Upper lobe of left lung (tissue), 6 donors: ENCODE results near the gene MIPOL1. TPM values are rescaled to one million over a fixed set of nuclear protein-coding genes. Genes with fewer than 3 reads are reported as not detected.

Experiments used
- ATAC-seq, 2 donors: fragments of 200-7000 bp; cut with Tn5 transposase; one replicate each; pipeline ENCODE4 v1.9.1; 2022; ENCODE audit warnings: mild to moderate bottlenecking in 2 of 2, moderate library complexity in 2 of 2; ENCODE audit not compliant: low FRiP score in 2 of 2
- DNase-seq, 2 donors: peaks; one replicate each; pipeline ENCODE4 v3.0.0-alpha.2; 2019 to 2020
- H3K27ac ChIP-seq, 4 donors: fragments of 200-600 bp; sonication (generic); one replicate each; pipeline ENCODE4 v1.5.1; 2016 to 2019
- H3K27me3 ChIP-seq, 4 donors: fragments of 200-600 bp; sonication (generic); one replicate each; pipeline ENCODE4 v1.5.1; 2017 to 2019
- H3K36me3 ChIP-seq, 4 donors: fragments of 200-600 bp; sonication (generic); one replicate each; pipeline ENCODE4 v1.5.1; 2016 to 2019
- H3K4me1 ChIP-seq, 4 donors: fragments of 200-600 bp; sonication (generic); one replicate each; pipeline ENCODE4 v1.5.1; 2018 to 2019
- H3K4me3 ChIP-seq, 4 donors: fragments of 200-600 bp; sonication (generic); one replicate each; pipeline ENCODE4 v1.5.1; 2017 to 2019; ENCODE audit warnings: mild to moderate bottlenecking in 2 of 4, moderate library complexity in 1 of 4
- H3K9me3 ChIP-seq, 4 donors: fragments of 200-600 bp; sonication (generic); one replicate each; pipeline ENCODE4 v1.5.1; 2018 to 2019
- CTCF ChIP-seq, 6 experiments: fragments of 450-650 bp in 4 of 6; fragments of 200-600 bp in 2 of 6; sonication (generic) in 2 of 6; IDR thresholded peaks; one replicate each; pipeline ENCODE4 v1.5.1; 2016 to 2019; ENCODE audit warnings: antibody characterized with exemption in 6 of 6
- EP300 ChIP-seq, 4 donors: sonication (generic); formaldehyde crosslinking; IDR thresholded peaks; one replicate each; pipeline ENCODE4 v1.5.1; 2017; ENCODE audit warnings: antibody characterized with exemption in 4 of 4, control low read depth in 2 of 4
- POLR2A ChIP-seq, 4 donors: fragments of 450-650 bp; IDR thresholded peaks; one replicate each; pipeline ENCODE4 v1.5.1; 2016 to 2017; ENCODE audit warnings: antibody characterized with exemption in 4 of 4, mild to moderate bottlenecking in 2 of 4
- POLR2AphosphoS5 ChIP-seq, 2 donors: sonication (generic); formaldehyde crosslinking; IDR thresholded peaks; one replicate each; pipeline ENCODE4 v1.5.1; 2017; ENCODE audit warnings: antibody characterized with exemption in 2 of 2
- WGBS, 2 donors: methylation state at CpG; one replicate each; pipeline ENCODE4 v1.1.5; 2017 to 2018; 5-methylcytosine and 5-hydroxymethylcytosine counted together
- total RNA-seq, 6 donors: library from RNA; depleted of rRNA in 4 of 6; stranded (reverse); fragments of >200 nt in 4 of 6; gene quantifications; one replicate each; pipeline versions ENCODE4 v1.1.0 to v1.2.1, GENCODE V29; 2016 to 2021
- donor health status: DM: no; HTN: no; CAD: no; lungs with moderate emphysema.
- donor health status: DM: no; HTN: yes; CAD: no; lungs with severe emphysema.

MIPOL1 gene
- total RNA-seq, 6 donors from 2014 or later = 4.1 to 32.6 (median 8.4) TPM

- TF ChIP-seq CTCF (IDR thresholded peaks at IDR 0.05) (peak in 4 of 6 experiments; percentile 25 to 48 (median 40)), EP300 (IDR thresholded peaks at IDR 0.05) (no peak), POLR2A (IDR thresholded peaks at IDR 0.05) (no peak)
- peaks cover 5 to 63% (median 26%) of the 10 kb centered on the region in 4 donors for H3K27me3 ChIP-seq
- DNase-seq = peak; percentile 45 to 89
- H3K36me3 ChIP-seq = no peaks in the 10 kb centered on the region
- peak overlapping the region; percentile 71 to 92 (median 89) for H3K27ac ChIP-seq
- peak in 1 of 2 donors; percentile 12 for ATAC-seq
- WGBS, 2 donors = 6 to 7% methylated on average over 5 to 24 of the region's 45 CpGs
- no peaks in the 10 kb centered on the region for H3K9me3 ChIP-seq
- peak overlapping the region in 3 of 4 donors; percentile 47 to 62 (median 55) for H3K4me3 ChIP-seq
- peaks cover 16 to 42% (median 32%) of the 10 kb centered on the region in 4 donors for H3K4me1 ChIP-seq
Measured at GRCh38 chr14:37591311-37591940, 393.7 kb downstream of the MIPOL1 start.

GRCh38 chr14:37591941-37592481 lies 394.3 kb downstream of the MIPOL1 start:
- WGBS, 2 donors = 7% methylated on average over 27 of the region's 58 CpGs; no CpG with 5 or more reads in 1 of the 2 donors
- ATAC-seq = no peak
- no peaks in the 10 kb centered on the region for H3K9me3 ChIP-seq

GRCh38 chr14:37592482-37593408 lies 395.0 kb downstream of the MIPOL1 start:
- Histone ChIP-seq H3K4me1 (peaks cover 16 to 48% (median 33%) of the 10 kb centered on the region in 4 donors), H3K27me3 (peaks cover 2 to 61% (median 31%) of the 10 kb centered on the region in 4 donors), H3K36me3 (no peaks in the 10 kb centered on the region), H3K4me3 (peak overlapping the region in 3 of 4 donors; percentile 47 to 62 (median 55)), H3K9me3 (no peaks in the 10 kb centered on the region), H3K27ac (peak overlapping the region; percentile 71 to 92 (median 89))
- ATAC-seq = no peak
- WGBS, 2 donors = 8 to 10% methylated on average over 28 of the region's 42 CpGs
- DNase-seq = no peak
- TF ChIP-seq CTCF (IDR thresholded peaks at IDR 0.05) = no peak
- no peak for TF ChIP-seq POLR2AphosphoS5 (IDR thresholded peaks at IDR 0.05)
- no peak for TF ChIP-seq POLR2A (IDR thresholded peaks at IDR 0.05)
- no peak for TF ChIP-seq EP300 (IDR thresholded peaks at IDR 0.05)

More at GRCh38 chr14:37591941-37592481, 394.3 kb downstream of the MIPOL1 start:
- Histone ChIP-seq H3K4me1 (peaks cover 16 to 44% (median 33%) of the 10 kb centered on the region in 4 donors), H3K27ac (peak overlapping the region; percentile 71 to 92 (median 89)), H3K36me3 (no peaks in the 10 kb centered on the region), H3K27me3 (peaks cover 5 to 63% (median 26%) of the 10 kb centered on the region in 4 donors), H3K4me3 (peak overlapping the region in 3 of 4 donors; percentile 47 to 62 (median 55))
- TF ChIP-seq EP300 (IDR thresholded peaks at IDR 0.05) (no peak), CTCF (IDR thresholded peaks at IDR 0.05) (no peak), POLR2AphosphoS5 (IDR thresholded peaks at IDR 0.05) (no peak), POLR2A (IDR thresholded peaks at IDR 0.05) (no peak)
- peak; percentile 36 to 85 for DNase-seq

GRCh38 chr14:37593511-37594237 lies 395.9 kb downstream of the MIPOL1 start:
- DNase-seq (no peak), ATAC-seq (no peak)
- Histone ChIP-seq H3K27ac (peak overlapping the region; percentile 75 to 92 (median 89)), H3K27me3 (peaks cover 2 to 63% (median 36%) of the 10 kb centered on the region in 4 donors), H3K4me1 (peaks cover 23 to 50% (median 33%) of the 10 kb centered on the region in 4 donors), H3K4me3 (peak overlapping the region in 3 of 4 donors; percentile 47 to 62 (median 55)), H3K9me3 (no peaks in the 10 kb centered on the region), H3K36me3 (no peaks in the 10 kb centered on the region)
- WGBS, 2 donors = 13 to 17% methylated on average over 14 of the region's 14 CpGs
- no peak for TF ChIP-seq POLR2A (IDR thresholded peaks at IDR 0.05)
- no peak for TF ChIP-seq CTCF (IDR thresholded peaks at IDR 0.05)
- no peak for TF ChIP-seq EP300 (IDR thresholded peaks at IDR 0.05)
- TF ChIP-seq POLR2AphosphoS5 (IDR thresholded peaks at IDR 0.05) = no peak
